GM10266 (cell line): ENCODE data around the gene EBF3.

ENCODE experiments used
- DNase-seq: peaks from one replicate; pipeline ENCODE4 v3.0.0; 2012; ENCODE audit errors: extremely low spot score
- CTCF ChIP-seq: IDR thresholded peaks from 2 replicates; pipeline ENCODE4 v1.5.1; 2012; ENCODE audit warnings: mild to moderate bottlenecking, low read depth; ENCODE audit not compliant: control insufficient read depth, insufficient read depth; ENCODE audit errors: missing control alignments

EBF3 gene

GRCh38 chr10:129838794-129839193, 125.3 kb downstream of the EBF3 start:
- no peak for DNase-seq
- no peak for TF ChIP-seq CTCF

GRCh38 chr10:129837909-129838582, 126.0 kb downstream of the EBF3 start:
- no peak for DNase-seq
- no peak for TF ChIP-seq CTCF

- no peak for TF ChIP-seq CTCF
- no peak for DNase-seq
These were observed 127.8 kb downstream of the EBF3 start for GRCh38 chr10:129836253-129836652.

DNA sequence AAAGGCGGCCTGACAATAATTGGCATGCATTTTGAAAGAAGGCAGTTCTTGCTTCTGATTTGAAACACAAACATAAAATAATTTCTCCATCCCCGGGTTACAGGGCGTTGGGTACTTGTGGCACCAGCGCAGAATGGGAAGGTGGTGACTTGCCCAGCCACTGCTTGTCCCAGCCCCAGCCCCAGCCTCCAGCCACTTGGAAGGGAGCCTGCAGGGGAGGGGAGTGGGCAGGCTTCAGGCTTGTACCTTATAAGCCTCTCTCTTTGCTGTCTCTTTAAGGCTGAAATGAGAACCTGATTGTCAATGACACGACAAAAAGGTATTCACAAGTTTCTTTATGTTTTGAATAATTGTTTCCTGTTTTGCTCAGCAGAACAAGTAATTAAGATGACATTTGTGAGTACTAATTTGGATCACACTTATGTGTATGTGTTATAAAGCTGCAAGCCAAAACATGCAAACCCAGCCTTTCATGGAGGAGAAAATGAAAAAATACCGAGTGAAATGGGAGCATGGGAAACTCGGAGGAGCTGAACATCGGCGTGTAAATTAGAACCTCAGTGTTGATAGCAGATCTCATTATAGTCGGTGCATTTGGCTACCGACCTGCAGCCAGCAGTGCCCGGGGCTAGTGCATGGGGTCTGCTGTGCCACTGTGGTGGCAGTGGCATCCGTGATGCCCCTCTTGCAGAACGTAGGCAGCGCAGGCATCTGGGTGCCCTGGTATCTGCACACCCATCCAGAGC, 129.9 kb downstream of the EBF3 start:
- no peak for DNase-seq
- no peak for TF ChIP-seq CTCF

DNA sequence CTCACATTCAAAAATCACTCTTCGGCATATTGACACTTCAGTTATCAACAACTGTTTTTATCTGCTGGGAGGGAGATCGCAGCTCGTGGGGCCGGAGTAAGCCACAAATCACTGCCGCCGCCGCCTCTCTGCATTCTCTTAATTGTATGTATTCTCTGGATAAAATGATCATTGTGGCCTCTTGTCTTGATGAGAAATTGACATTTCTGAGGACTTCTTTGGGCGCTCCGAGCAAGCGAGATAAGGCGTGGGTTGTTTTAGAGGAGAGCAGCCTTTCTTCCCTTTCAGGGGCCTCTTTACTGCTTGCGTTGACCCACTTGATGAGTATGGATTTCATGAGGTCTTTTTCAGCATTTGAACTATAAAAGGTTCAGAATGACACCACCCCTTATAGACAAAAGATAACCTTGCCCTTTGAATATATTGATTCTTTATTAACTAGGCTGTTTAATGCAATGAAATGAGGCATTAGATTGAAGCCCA, 130.6 kb downstream of the EBF3 start:
- no peak for DNase-seq
- TF ChIP-seq CTCF = no peak

- no peak for DNase-seq
- TF ChIP-seq CTCF = no peak
These were observed 131.3 kb downstream of the EBF3 start for GRCh38 chr10:129832573-129833467.

- TF ChIP-seq CTCF = no peak
- DNase-seq = no peak
These were observed 132.9 kb downstream of the EBF3 start for GRCh38 chr10:129831150-129831549.
